ENCODE results near the gene ANKRD33B.

Gene ANKRD33B

GRCh38 chr5:10577371-10578292 is 13.8 kb downstream of the ANKRD33B start:
- peak; percentile 88 for FAIRE-seq
- DNase-seq (ENCODE audit: insufficient read length, low spot score) = no peak

GRCh38 chr5:10578293-10578665 is 14.4 kb downstream of the ANKRD33B start:
- DNase-seq (ENCODE audit: insufficient read length, low spot score) = no peak
- FAIRE-seq = no peak

- FAIRE-seq (peak; percentile 79), DNase-seq (ENCODE audit: insufficient read length, low spot score) (no peak)
Measured at GRCh38 chr5:10578869-10579268, 15.0 kb downstream of the ANKRD33B start.

DNA sequence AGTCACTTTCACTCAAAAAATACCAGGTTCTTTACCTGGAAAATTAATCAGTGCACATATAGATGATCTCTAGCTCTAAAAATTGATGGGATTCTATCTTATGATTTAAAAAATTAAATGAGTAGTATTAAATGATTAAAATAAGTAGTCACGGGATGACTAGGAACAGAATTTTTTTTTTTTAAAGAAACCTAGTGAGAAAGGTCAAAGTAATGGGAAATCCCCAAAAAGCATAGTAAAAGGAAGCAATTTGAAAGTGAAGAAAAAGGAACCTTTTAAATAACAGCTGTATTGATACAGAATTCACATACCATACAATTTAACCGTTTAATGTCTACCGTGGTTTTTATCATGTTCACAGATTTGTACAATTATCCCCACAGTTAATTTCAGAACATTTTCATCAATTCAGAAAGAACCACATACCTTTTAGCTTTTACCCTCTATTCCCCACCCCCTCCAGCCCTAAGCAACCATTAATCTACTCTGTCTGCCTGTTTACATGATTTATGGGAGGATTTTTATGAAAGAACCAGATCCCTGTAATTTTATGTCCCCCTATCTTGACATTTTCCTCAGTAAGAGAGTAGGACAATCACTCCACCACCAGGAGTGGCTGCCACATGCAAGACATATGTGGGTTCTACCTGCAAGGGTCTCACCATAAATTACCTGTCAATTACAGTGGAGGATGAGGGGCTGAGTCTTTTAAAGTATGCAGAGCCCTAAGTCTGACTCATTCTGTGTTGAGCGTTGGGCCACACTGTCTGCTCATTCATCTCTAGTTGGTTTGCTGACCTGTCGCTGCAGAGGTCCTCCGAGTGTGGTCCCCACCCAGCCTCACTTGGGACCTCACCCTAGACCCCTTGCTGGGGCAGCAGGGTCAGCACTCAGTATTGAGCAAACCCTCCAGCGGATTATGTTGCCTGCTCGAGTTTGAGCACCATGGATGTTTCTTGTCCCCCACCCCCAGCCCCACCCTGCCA is 16.0 kb downstream of the ANKRD33B start:
- peak; percentile 26 for FAIRE-seq
- no peak for DNase-seq (ENCODE audit: insufficient read length, low spot score)

DNA sequence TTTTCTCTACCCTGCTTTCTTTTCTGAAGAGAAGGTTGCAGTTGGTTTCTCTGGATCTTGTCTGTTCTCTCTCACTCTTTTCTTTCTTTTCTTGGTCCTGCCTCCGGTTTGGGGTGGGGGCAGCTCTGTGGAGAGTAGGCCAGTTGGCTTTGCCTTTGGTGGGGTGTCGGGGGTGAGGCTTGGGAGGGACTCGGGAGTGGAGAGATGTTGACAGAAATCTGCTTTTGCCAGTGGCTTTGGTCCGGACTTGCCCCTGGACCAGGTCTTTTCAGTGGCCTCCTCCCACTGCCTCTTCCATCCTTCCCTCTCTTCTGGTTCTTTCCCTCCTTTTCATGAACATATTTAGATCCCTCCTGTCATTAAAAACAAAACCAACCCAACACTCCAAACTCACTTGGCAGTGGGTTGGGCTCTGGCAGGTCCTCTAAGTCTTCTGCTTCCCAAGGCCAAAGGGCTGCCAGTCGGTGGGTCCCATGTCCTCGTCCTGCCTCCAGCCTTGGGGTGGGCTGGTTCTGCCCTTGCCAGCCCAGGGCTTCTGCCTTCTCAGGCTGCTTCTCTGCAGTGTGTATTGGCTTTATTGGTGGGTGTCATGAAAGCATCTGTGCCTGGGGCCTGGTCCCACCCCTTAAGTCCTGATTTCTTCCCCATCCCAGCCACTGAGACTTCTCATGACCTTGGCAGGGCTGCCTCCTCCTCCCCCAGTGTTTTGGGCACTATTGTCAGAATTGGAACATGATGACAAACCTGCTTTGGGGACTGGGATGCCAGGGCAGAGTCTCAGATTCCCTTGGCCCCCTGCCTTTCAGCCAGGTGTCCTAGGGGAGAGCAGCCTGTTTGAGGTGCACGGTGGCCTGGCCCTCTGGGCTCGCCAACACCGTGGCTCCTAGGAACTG is 16.9 kb downstream of the ANKRD33B start:
- FAIRE-seq = no peak
- no peak for DNase-seq (ENCODE audit: insufficient read length, low spot score)

- DNase-seq (ENCODE audit: insufficient read length, low spot score) (no peak), FAIRE-seq (no peak)
Measured at GRCh38 chr5:10581424-10581748, 17.5 kb downstream of the ANKRD33B start.

DNA sequence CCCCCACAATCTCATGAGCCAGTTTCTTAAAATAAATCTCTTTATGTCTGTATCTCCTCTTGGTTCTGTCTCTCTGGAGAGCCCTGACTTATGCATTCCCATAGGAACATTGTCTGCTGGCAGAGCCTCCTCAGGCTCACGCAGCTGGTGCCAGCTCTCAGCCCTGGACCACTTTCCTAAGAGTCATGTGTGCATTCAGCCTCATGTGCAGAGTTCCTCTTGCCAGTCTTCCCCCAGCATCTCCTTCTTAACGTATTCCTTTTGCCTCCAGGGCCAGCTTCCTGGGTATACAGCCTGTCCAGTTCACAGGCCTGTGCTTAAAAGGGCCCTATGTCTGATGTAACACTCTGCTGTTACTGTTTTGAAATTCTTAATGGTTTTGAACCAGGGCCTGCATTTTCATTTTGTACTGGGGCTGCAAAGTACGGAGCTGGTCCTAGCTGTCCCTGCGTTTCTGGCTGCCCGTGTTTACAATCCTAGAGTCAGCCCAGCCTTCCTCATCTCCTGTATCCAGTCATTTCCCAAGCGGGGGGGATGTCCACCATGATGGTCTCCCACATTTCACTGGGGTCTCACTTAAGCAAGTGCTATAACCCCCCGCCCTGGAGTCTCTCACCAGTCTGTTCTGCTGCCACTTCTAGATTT is 18.1 kb downstream of the ANKRD33B start:
- no peak for DNase-seq (ENCODE audit: insufficient read length, low spot score)
- no peak for FAIRE-seq

DNA sequence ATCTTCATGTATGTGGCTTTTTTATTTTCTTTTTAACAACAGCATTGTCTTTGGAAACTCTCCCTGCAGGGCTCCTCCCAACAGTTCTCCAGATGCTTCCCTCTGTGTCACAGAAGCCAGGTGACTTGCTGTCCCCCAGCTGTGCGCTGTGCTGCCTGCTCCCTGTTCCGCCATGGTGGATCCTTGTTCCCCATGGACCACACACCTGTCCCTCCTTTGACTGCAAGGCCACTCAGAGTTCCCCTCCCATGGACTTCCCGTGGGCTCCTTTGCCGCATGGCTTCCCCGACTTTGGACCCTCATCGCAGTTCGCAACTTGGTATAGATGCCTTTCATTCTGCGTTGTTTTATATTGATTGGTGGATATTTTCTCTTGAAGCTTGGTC is 18.6 kb downstream of the ANKRD33B start:
- no peak for FAIRE-seq
- DNase-seq (ENCODE audit: insufficient read length, low spot score) = no peak

DNA sequence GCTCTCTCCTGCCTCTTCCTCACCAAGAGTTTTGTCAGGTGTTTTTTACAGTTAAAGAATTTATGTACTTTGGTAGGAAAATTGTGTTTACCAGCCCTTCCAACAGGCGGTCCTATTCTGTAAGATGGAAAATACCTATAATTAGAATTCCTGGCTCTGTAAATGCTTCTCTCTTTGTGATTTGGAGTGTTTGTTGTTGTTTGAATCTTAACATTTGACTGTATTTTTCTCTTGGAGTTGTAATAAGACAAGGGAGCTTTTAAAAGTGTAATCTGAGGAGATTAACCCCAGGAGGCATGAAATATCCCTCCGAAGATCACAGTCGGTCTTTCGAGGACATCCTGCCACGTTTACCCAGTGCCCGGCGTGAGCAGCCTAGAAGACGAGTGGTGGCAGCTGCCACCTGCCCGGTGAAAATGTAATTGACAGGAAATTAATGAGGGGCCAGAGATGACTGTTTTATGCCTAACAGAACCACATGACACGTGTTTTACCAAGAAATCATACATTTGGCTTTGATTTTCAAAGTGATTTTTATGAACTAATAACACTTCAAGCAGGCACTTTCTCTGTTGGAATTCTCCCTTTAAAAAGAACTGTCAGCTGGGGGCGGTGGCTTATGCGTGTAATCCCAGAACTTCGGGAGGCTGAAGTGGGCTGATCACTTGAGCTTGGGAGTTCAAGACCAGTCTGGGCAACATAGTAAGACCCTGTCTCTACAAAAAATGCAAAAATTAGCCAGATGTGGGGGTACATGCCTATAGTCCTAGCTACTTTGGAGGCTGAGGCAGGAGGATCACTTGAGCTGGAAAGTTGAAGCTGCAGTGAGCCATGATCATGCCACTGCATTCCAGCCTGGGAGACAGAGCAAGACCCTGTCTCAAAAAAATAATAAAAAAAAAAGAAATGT is 20.0 kb downstream of the ANKRD33B start:
- DNase-seq (ENCODE audit: insufficient read length, low spot score) (no peak), FAIRE-seq (no peak)

DNA sequence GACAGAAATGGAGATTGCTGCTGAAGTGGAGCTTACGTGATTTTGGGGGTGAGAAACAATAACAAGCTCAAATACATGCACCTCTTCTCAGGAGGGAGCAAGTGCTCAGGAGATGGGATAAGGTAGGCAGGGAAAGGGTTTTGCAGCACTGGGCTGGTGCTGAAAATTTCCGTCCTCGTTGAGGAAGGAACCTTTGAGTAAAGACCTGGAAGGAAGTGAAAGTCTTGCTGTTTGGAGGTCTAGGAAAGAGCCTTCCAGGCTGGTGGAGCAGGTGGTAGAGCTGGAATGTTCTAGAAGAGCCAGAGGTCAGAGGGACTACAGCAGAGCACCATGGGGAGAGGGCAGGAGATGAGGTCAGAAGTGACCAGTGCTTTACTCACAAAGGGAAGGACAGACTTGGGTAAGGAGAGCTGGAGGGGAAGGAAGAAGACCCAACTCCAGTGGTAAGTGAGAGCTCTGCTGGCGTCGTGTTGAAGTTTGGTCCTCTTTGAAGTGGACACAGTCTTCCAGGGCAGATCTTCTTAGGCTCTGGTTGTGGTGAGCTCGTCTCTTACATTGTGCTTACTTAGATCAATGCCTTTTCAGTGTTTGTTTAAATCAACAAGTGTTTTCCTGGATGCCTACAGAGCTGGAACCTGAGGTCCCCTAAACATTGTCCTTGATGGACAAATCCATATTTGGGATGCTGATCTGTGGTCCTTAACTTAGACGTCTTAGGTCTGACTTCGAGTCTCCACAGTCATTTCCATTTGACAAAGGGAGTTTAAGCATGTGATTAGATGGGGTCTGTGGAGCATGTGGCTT is 21.0 kb downstream of the ANKRD33B start:
- FAIRE-seq (no peak), DNase-seq (ENCODE audit: insufficient read length, low spot score) (no peak)

DNA sequence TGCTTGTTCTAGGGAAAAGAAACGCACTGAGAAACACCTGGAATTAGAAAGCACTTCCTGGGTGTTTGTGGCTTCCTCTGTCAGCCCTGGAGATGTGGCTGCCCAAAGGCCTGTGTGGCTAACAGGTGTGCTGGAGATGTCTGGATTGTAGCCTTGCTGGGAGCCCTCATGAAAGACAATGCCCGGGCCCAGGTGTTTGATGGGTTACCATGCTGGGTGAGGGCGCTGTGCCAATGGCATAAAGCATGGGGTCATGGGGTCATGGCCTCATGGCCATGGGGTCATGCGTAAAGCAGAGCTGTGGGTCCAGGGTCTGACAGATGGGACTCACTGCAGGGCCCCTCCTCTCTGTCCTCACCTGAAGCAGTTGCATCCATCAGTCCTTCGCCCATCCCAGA is 21.6 kb downstream of the ANKRD33B start:
- DNase-seq (ENCODE audit: insufficient read length, low spot score) (no peak), FAIRE-seq (no peak)

DNA sequence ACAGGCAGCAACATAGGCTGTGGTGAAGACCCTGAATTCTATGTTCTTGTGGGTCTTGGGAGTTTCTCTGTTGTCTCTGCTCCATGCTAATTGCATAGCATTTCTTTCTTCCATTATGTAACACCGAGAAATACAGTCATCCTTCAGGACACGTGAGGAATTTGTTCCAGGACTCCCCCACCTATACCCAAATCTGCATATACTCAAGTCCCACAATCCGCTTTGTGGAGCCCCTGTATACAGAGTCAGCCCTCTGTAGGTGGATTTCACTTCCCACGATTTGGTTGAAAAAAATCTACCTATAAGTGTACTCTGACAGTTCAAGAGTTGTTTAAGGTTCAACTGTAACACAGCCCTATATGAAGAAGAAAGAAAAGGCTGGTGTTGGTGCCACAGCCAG is 22.1 kb downstream of the ANKRD33B start:
- FAIRE-seq = no peak
- no peak for DNase-seq (ENCODE audit: insufficient read length, low spot score)

DNA sequence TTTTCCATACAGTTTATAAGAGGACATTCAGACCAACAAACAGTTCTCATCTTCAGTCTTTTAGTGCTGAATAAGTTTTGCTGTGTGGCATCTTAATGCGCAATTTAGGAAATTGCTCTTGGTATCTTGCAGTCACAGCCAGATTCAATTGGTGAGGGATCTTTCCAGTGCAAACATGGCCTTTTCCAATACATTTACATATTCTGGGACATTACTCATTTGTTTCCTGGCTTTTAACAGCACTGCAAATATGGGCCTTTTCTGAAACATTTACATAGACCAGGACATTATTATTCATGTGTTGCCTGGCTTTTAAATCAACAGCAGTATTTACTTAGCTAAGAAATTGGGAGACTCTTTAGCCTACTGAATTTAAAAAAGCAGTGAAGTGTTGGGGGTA is 22.7 kb downstream of the ANKRD33B start:
- DNase-seq (ENCODE audit: insufficient read length, low spot score) (no peak), FAIRE-seq (no peak)

DNA sequence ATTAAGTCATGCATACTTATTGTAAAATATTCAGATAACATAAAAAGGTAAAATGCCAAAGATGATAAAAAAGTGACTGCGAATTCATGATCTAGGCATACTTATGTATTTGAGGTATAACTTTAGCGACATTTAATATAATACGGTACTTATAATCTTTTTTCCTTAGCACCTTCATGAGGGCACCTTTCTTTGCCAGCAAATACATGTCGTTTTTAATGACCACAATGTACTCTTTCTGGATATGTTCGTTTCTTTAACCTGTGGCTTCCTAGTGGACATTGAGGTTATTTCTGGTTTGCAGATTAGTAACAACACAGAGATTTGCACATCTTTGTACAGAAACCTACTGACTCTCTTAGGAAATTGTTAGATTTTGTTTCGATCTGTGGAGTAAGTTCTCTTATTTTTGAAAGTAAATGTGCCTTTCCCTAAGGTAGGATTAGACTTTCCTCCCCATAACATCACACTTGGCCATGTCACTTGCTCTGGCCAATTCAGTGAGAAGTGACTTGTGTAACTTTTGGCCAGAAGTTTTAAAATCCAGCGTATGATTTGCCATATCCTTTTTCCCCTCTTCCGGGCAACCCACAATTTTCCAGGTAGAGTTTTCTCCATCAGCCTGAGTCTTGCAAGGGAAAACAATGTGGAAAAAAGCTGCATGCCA is 24.4 kb downstream of the ANKRD33B start:
- DNase-seq (ENCODE audit: insufficient read length, low spot score) (no peak), FAIRE-seq (no peak)

- peak; percentile 81 for FAIRE-seq
- DNase-seq (ENCODE audit: insufficient read length, low spot score) = no peak
Measured at GRCh38 chr5:10588779-10589447, 25.0 kb downstream of the ANKRD33B start.

DNA sequence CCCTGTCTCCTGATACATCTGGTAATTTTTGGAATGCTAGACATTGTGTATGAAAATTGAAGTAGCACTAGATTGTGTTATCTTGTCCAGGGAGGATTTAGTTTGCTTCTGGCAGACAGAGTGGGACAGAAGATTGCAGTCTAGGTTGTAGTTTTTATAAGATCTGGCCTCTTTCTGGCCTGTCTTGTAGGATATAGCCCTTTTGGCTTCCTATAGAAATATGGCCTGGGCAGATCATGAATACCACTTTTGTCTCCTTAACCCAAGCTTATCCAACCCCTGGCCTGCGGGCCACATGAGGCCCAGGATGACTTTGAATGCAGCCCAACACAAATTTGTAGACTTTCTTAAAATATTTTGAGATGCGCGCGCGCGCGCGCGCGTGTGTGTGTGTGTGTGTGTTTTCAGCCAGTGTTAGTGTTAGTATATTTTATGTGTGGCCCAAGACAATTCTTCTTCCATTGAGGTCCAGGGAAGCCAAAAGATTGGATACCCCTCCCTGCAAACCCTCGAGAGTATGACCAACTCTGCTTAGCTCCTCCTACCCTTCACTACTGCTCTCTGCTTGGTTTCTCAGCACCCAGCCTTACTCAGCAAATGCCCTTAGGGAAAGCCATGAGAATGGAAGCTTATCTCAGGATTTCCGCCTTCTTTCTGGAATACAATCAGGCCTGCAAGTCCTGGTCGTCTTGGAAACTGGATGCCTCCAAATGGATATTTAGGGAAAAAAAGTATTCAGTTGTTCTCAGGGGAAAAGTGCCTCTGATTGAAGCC is 26.5 kb downstream of the ANKRD33B start:
- FAIRE-seq = peak; percentile 54
- no peak for DNase-seq (ENCODE audit: insufficient read length, low spot score)

- no peak for DNase-seq (ENCODE audit: insufficient read length, low spot score)
- FAIRE-seq = no peak
Measured at GRCh38 chr5:10591159-10591558, 27.3 kb downstream of the ANKRD33B start.

Measured in GM19239 (cell line).